ENCODE measurements around the gene INO80D. TPM values are rescaled to one million over a fixed set of nuclear protein-coding genes. Genes with fewer than 3 reads are reported as not detected.

Gene INO80D
- total RNA-seq, 6 experiments from 2014 or later: 5.2 to 9.0 (median 8.2) TPM

DNA sequence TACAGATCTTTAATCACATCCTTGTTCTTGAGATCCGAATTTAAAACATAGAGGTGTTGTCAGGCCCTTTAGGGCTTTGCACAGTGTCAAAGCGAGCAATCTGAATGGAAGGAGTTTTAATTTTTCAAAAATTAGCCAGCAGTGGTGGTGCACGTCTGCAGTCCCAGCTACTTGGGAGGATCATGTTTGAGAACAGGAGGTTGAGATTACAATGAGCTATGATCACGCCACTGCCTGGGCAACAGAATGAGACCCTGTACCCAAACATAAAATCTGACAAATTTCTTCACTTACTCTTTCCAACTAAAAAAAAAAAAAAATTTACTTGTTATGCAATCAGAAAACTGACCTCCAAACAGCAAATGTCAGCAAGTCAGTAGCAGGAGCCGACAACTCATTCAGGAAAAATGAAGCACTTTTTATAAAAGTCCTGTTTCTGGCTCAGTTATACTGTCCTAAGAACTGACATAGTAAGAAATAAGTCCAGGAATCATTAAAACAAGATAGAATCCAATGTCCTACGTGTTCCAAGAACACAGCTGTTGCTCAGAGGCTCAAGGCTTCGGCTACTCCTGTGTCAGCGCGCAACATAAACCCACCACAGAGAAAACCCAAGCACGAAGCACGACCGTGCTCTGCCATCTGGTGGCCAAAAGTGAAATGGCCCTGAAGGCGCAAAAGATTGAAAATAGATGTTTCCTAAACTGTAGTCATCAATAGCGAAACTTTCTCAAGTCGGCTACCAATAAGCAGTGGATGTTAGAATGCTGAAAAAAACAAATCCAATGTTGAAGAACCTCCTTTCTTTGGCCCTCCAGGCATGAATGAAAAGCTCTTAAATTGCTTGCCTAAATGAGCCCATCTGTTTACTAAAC, 138.1 kb downstream of the INO80D start:
- TF ChIP-seq, protein P1, sequence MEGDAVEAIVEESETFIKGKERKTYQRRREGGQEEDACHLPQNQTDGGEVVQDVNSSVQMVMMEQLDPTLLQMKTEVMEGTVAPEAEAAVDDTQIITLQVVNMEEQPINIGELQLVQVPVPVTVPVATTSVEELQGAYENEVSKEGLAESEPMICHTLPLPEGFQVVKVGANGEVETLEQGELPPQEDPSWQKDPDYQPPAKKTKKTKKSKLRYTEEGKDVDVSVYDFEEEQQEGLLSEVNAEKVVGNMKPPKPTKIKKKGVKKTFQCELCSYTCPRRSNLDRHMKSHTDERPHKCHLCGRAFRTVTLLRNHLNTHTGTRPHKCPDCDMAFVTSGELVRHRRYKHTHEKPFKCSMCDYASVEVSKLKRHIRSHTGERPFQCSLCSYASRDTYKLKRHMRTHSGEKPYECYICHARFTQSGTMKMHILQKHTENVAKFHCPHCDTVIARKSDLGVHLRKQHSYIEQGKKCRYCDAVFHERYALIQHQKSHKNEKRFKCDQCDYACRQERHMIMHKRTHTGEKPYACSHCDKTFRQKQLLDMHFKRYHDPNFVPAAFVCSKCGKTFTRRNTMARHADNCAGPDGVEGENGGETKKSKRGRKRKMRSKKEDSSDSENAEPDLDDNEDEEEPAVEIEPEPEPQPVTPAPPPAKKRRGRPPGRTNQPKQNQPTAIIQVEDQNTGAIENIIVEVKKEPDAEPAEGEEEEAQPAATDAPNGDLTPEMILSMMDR (IDR thresholded peaks at IDR 0.05): peak; percentile 86 to 97 (median 95)
- TF ChIP-seq POLR2A (IDR thresholded peaks at IDR 0.05): no peak
- Histone ChIP-seq H3K27me3 (no peaks in the 10 kb centered on the region), H3K4me3 (peak overlapping the region in 1 of 3 donors; percentile 20), H3K27ac (peak overlapping the region in 2 of 3 donors; percentile 24 to 42), H3K36me3 (no peaks in the 10 kb centered on the region), H3K4me1 (peaks cover 0 to 11% (median 2%) of the 10 kb centered on the region in 4 donors), H3K9me3 (no peaks in the 10 kb centered on the region)
- DNase-seq (peak; percentile 60 to 73 (median 71)), ATAC-seq (peak; percentile 93 to 97 (median 96))
- WGBS (ENCODE audit: insufficient coverage, low coverage, low lambda C conversion rate, missing lambda C conversion rate): 9% methylated on average over 15 of the region's 15 CpGs
- intact Hi-C loops (cut with DNase I): no loop called here

DNA sequence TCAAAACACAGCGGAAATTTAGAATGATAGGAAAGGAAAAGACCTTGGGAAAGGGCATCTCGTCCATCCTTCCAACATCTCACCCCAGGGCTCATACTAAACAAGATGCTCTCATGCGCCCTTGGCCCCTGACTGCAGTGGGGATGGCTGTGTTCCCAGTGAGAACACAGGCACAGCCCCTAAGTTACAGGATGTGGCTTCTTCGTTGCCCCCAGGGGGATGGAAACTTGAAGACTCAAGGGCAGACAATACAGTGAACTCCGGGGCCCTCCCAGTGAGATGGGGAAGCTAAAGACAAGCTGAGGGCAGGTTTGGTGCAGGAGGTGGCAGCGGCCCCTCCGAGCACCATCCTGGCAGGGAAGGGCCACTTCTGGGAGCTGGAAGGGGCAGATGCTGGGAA, 139.7 kb downstream of the INO80D start:
- DNase-seq: no peak
- H3K4me1 ChIP-seq: peaks cover 0 to 11% (median 2%) of the 10 kb centered on the region in 4 donors
- no peaks in the 10 kb centered on the region for H3K36me3 ChIP-seq
- H3K4me3 ChIP-seq: no peak overlapping the region
- H3K27ac ChIP-seq: no peak overlapping the region
- no peak for TF ChIP-seq POLR2A (IDR thresholded peaks at IDR 0.05)
- TF ChIP-seq, protein P1 (IDR thresholded peaks at IDR 0.05): no peak
- no peaks in the 10 kb centered on the region for H3K27me3 ChIP-seq
- WGBS (ENCODE audit: insufficient coverage, low coverage, low lambda C conversion rate, missing lambda C conversion rate): 0% methylated on average over 1 of the region's 7 CpGs
- H3K9me3 ChIP-seq: no peaks in the 10 kb centered on the region
- ATAC-seq: no peak
- intact Hi-C loops (cut with DNase I): no loop called here

Small RNA genes lying within 50 kb of the gene (small RNA-seq; reads per million reads assigned to genes)
- gene RF00006: 0 reads per million in 2 experiments
- 0 reads per million in 2 experiments for gene RF00019

Other genes with a start within 250 kb of the INO80D start
- gene NDUFS1, start 73.3 kb upstream of the INO80D start, total RNA-seq: 100 to 1,000 TPM in 4 of 6 experiments, 10 to 100 TPM in 2; 89.2 to 135 (median 105) TPM
- gene EEF1B2, start 73.7 kb upstream of the INO80D start, total RNA-seq: 100 to 1,000 TPM; 146 to 228 (median 190) TPM
- 1 to 10 TPM; 2.9 to 6.4 (median 4.3) TPM for gene ZDBF2, start 188.5 kb upstream of the INO80D start, total RNA-seq